ENCODE measurements around the gene ILKAP. TPM values are rescaled to one million over a fixed set of nuclear protein-coding genes. Genes with fewer than 3 reads are reported as not detected.
"Not testable (repeated sequence)": the region's sequence is repeated elsewhere in the genome, so short reads cannot be mapped to it uniquely, and the experiment has no call there.

Gene ILKAP
- total and polyA plus RNA-seq, 2 donors: 22.3 to 67.0 TPM

DNA sequence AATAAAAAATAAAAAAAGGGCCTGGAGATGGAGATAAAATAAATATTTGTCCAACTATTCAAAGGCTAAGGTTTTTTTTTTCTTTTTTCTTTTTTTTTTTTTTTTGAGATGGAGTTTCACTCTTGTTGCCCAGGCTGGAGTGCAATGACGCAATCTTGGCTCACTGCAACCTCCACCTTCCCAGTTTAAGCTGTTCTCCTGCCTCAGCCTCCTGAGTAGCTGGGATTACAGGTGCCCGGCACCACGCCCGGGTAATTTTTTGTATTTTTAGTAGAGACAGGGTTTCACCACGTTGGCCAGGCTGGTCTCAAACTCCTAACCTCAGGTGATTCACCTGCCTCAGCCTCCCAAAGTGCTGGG, 32.4 kb downstream of the ILKAP start:
- not testable (repeated sequence) for H3K27me3 ChIP-seq (ENCODE audit: control insufficient read depth in 2 of 2, insufficient read depth in 1 of 2, low read length in 1 of 2); DNase-seq (ENCODE audit: low read depth in 6 of 9, low spot score in 9 of 9); H3K4me3 ChIP-seq (ENCODE audit: low read length in 2 of 2); H3K27ac ChIP-seq (ENCODE audit: low read depth in 1 of 2, low read length in 1 of 2); H3K4me1 ChIP-seq (ENCODE audit: control insufficient read depth in 2 of 2, insufficient read depth in 2 of 2, low read length in 2 of 2); H3K9me3 ChIP-seq (ENCODE audit: control insufficient read depth in 2 of 2, insufficient read depth in 1 of 2, low read length in 1 of 2)
- H3K36me3 ChIP-seq (ENCODE audit: control insufficient read depth in 2 of 2, insufficient read depth in 2 of 2, low read length in 1 of 2): peaks cover 71 to 82% of the 10 kb centered on the region in 2 donors
- 97% methylated on average over 5 of the region's 5 CpGs for WGBS

DNA sequence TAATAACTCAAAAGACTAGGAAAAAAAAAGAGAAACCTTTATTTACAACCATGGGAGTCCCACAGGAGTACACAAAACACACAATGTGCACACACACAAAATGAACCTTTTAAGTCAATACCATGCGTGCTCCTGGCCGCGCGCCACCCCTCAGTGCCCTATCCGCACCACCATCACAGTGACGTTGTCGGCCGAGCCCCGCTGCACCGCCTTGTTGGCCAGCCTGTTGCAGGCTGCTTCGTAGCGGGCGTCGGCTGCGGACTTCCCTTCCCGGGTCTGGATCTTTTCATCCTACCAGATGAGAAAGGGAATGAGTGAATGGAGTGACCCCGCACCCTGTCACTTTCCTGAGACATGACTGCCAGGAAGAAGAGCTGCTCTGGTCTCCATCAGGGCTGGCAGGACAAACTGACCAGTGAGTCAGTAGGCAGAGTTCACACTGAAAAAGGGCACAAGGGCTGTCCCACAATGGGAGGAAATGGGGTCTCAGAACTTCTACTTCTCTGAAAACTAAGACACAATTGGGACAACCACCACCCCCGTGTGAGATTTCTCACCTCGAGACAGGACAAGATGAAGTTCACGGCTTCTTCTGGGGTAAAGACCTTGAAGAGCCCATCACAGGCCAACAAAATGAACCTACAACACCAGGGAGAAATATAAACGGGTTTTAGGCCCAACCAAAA, 33.0 kb downstream of the ILKAP start:
- Histone ChIP-seq H3K4me3 (ENCODE audit: low read length in 2 of 2) (no peak overlapping the region), H3K27ac (ENCODE audit: low read depth in 1 of 2, low read length in 1 of 2) (no peak overlapping the region), H3K4me1 (ENCODE audit: control insufficient read depth in 2 of 2, insufficient read depth in 2 of 2, low read length in 2 of 2) (peaks cover 0 to 4% of the 10 kb centered on the region in 2 donors), H3K9me3 (ENCODE audit: control insufficient read depth in 2 of 2, insufficient read depth in 1 of 2, low read length in 1 of 2) (no peaks in the 10 kb centered on the region), H3K36me3 (ENCODE audit: control insufficient read depth in 2 of 2, insufficient read depth in 2 of 2, low read length in 1 of 2) (peaks cover 70 to 82% of the 10 kb centered on the region in 2 donors), H3K27me3 (ENCODE audit: control insufficient read depth in 2 of 2, insufficient read depth in 1 of 2, low read length in 1 of 2) (peaks cover 0 to 4% of the 10 kb centered on the region in 2 donors)
- WGBS: 97% methylated on average over 21 of the region's 21 CpGs
- no peak for DNase-seq (ENCODE audit: low read depth in 6 of 9, low spot score in 9 of 9)

DNA sequence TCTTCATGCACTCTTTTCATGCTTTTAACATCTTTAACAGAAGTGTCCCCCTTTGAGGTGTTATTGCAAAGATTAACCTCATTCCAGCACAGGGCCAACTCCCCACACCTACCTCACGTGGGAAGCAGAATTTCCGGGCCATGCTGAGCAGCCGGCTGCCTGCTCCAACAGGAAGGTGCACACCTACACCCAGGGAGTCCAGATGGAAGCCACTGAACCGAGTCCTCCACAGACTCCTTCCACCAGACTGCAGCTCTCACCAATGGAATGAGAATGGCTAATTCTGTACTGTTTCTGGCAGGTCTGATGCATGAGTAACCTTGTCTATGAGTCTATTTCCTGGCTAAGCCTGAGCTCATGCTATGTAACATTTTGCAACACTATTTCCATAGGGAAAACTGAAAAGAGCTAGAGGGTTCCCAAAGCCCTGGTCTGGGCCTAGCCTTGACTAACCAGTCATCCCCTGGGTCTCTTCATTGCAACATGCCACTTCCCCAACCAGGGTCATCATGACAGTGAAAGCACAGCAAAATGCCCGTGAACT, 33.7 kb downstream of the ILKAP start:
- no peak overlapping the region for H3K27ac ChIP-seq (ENCODE audit: low read depth in 1 of 2, low read length in 1 of 2)
- peaks cover 2 to 11% of the 10 kb centered on the region in 2 donors for H3K27me3 ChIP-seq (ENCODE audit: control insufficient read depth in 2 of 2, insufficient read depth in 1 of 2, low read length in 1 of 2)
- peaks cover 64 to 78% of the 10 kb centered on the region in 2 donors for H3K36me3 ChIP-seq (ENCODE audit: control insufficient read depth in 2 of 2, insufficient read depth in 2 of 2, low read length in 1 of 2)
- H3K9me3 ChIP-seq (ENCODE audit: control insufficient read depth in 2 of 2, insufficient read depth in 1 of 2, low read length in 1 of 2): no peaks in the 10 kb centered on the region
- H3K4me1 ChIP-seq (ENCODE audit: control insufficient read depth in 2 of 2, insufficient read depth in 2 of 2, low read length in 2 of 2): peaks cover 0 to 4% of the 10 kb centered on the region in 2 donors
- 95% methylated on average over 5 of the region's 5 CpGs for WGBS
- H3K4me3 ChIP-seq (ENCODE audit: low read length in 2 of 2): no peak overlapping the region
- DNase-seq (ENCODE audit: low read depth in 6 of 9, low spot score in 9 of 9): no peak

DNA sequence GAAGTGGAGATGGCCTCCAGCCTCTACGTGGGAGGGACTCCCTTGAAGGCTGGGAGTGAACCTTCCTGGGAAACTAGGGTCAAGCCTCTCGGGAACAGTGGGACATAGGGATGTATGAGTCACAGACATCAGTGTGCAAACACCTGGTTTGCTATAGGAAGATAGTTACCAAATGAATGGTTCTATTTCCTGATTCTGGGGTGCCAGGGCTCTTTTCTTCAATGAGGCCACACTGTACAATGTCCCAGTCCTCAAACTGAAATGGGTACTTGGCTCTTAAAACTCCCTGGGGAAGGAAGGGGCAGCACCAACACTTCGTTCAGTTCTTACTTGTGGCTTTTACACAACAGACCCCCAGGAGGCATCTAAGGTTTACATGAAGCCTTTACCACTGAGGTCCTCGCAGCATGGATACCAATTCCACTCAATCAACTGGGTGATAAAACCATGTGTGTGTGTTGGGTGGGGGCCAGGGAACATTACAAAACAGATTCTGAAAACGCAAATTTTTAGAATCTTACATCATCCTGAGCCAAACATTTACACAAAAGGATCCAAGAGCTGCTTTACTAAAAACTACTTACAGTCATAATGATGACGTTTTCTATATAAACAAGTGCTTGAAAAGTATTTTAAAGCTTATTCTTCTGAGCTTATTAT, 34.3 kb downstream of the ILKAP start:
- WGBS: 93% methylated on average over 6 of the region's 6 CpGs
- Histone ChIP-seq H3K36me3 (ENCODE audit: control insufficient read depth in 2 of 2, insufficient read depth in 2 of 2, low read length in 1 of 2) (peaks cover 58 to 72% of the 10 kb centered on the region in 2 donors), H3K4me1 (ENCODE audit: control insufficient read depth in 2 of 2, insufficient read depth in 2 of 2, low read length in 2 of 2) (peaks cover 0 to 4% of the 10 kb centered on the region in 2 donors), H3K9me3 (ENCODE audit: control insufficient read depth in 2 of 2, insufficient read depth in 1 of 2, low read length in 1 of 2) (no peaks in the 10 kb centered on the region), H3K4me3 (ENCODE audit: low read length in 2 of 2) (no peak overlapping the region), H3K27ac (ENCODE audit: low read depth in 1 of 2, low read length in 1 of 2) (no peak overlapping the region), H3K27me3 (ENCODE audit: control insufficient read depth in 2 of 2, insufficient read depth in 1 of 2, low read length in 1 of 2) (peaks cover 6 to 17% of the 10 kb centered on the region in 2 donors)
- DNase-seq (ENCODE audit: low read depth in 6 of 9, low spot score in 9 of 9): no peak

DNA sequence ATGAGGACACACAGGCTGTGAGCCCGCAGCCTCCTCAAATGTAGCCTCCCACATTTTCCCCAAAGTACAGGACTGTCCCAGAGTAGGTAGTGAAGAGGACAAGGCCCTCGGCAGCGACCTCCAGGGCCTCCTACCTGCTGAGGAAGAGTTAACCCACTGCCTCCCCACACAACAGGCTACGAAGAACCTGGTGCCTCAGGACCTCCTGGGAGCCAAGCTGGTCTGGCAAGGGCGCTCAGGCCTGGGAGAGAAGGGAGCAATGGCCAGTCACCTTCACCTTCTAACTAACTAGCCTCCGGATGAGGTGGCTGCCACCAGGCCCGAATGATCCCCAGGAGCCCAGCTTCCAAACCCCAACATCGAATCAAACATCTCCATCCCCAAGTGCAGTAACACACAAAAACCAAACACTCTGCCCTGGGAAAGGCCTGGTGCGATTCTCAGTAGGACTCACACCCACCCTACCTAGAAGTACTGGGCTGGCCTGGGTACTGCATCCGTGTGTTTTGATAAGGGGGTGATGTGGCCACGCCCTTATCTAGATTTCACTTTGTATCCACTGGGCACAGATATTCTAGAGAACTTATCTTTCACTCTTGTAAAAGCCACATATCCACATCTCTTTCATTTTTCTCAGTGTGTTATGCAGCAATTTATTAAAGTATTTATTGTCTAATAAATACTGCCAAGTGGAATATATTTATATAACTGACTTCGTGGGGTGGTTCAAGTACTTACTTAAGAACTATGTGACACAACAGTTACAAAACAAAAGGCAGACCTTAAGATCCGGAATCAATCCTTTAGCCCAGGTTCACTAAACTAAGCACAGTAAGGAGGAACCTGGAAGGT, 35.1 kb downstream of the ILKAP start:
- DNase-seq (ENCODE audit: low read depth in 6 of 9, low spot score in 9 of 9): no peak
- H3K9me3 ChIP-seq (ENCODE audit: control insufficient read depth in 2 of 2, insufficient read depth in 1 of 2, low read length in 1 of 2): no peaks in the 10 kb centered on the region
- H3K4me3 ChIP-seq (ENCODE audit: low read length in 2 of 2): no peak overlapping the region
- peaks cover 50 to 64% of the 10 kb centered on the region in 2 donors for H3K36me3 ChIP-seq (ENCODE audit: control insufficient read depth in 2 of 2, insufficient read depth in 2 of 2, low read length in 1 of 2)
- no peak overlapping the region for H3K27ac ChIP-seq (ENCODE audit: low read depth in 1 of 2, low read length in 1 of 2)
- peaks cover 0 to 4% of the 10 kb centered on the region in 2 donors for H3K4me1 ChIP-seq (ENCODE audit: control insufficient read depth in 2 of 2, insufficient read depth in 2 of 2, low read length in 2 of 2)
- WGBS: 97% methylated on average over 13 of the region's 13 CpGs
- H3K27me3 ChIP-seq (ENCODE audit: control insufficient read depth in 2 of 2, insufficient read depth in 1 of 2, low read length in 1 of 2): peaks cover 14 to 23% of the 10 kb centered on the region in 2 donors

DNA sequence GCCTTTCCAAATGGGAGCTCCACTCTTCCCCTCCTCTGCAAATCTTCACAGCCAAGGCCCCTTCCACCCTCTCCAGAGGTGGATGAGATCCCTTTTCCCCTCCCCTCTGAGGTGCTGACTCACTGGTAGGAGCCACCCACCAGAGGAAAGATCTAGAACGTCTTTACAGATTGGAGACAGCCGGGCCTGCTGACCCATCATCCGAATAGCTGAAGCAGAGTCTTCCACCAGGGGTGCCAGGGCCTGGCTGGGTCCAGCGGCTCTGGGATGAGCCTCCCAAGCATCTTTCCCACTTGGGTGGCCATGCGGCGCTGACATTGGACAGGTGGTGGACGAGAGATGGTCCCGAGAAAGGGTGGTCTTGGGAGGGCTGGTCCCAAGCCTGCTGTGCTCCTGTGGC, 35.7 kb downstream of the ILKAP start:
- Histone ChIP-seq H3K36me3 (ENCODE audit: control insufficient read depth in 2 of 2, insufficient read depth in 2 of 2, low read length in 1 of 2) (peaks cover 44 to 58% of the 10 kb centered on the region in 2 donors), H3K4me1 (ENCODE audit: control insufficient read depth in 2 of 2, insufficient read depth in 2 of 2, low read length in 2 of 2) (peaks cover 0 to 4% of the 10 kb centered on the region in 2 donors), H3K4me3 (ENCODE audit: low read length in 2 of 2) (no peak overlapping the region), H3K27ac (ENCODE audit: low read depth in 1 of 2, low read length in 1 of 2) (no peak overlapping the region), H3K9me3 (ENCODE audit: control insufficient read depth in 2 of 2, insufficient read depth in 1 of 2, low read length in 1 of 2) (no peaks in the 10 kb centered on the region), H3K27me3 (ENCODE audit: control insufficient read depth in 2 of 2, insufficient read depth in 1 of 2, low read length in 1 of 2) (peaks cover 20 to 29% of the 10 kb centered on the region in 2 donors)
- DNase-seq (ENCODE audit: low read depth in 6 of 9, low spot score in 9 of 9): no peak
- WGBS: 93% methylated on average over 8 of the region's 8 CpGs

DNA sequence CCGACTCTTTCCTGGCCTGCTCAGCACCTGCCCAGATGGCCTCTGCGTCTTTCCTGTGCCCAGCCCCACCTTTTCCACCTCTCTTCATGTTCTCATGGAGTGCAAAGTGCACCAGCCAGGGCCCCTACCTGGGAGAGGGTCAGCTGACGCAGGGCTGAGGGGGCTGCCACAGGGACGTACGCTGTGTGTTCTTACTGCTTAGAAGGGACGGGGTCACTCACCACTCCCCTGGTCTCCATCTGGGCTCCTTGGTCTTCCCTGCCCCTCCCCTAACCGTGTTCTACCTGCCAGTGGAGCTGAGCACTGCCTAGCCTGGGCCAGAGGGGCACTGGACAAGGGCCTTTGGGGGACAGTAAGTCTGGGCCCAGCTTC, 36.2 kb downstream of the ILKAP start:
- Histone ChIP-seq H3K36me3 (ENCODE audit: control insufficient read depth in 2 of 2, insufficient read depth in 2 of 2, low read length in 1 of 2) (peaks cover 39 to 53% of the 10 kb centered on the region in 2 donors), H3K9me3 (ENCODE audit: control insufficient read depth in 2 of 2, insufficient read depth in 1 of 2, low read length in 1 of 2) (no peaks in the 10 kb centered on the region), H3K4me3 (ENCODE audit: low read length in 2 of 2) (no peak overlapping the region), H3K4me1 (ENCODE audit: control insufficient read depth in 2 of 2, insufficient read depth in 2 of 2, low read length in 2 of 2) (peaks cover 0 to 4% of the 10 kb centered on the region in 2 donors), H3K27ac (ENCODE audit: low read depth in 1 of 2, low read length in 1 of 2) (no peak overlapping the region), H3K27me3 (ENCODE audit: control insufficient read depth in 2 of 2, insufficient read depth in 1 of 2, low read length in 1 of 2) (peaks cover 25 to 34% of the 10 kb centered on the region in 2 donors)
- DNase-seq (ENCODE audit: low read depth in 6 of 9, low spot score in 9 of 9): no peak
- WGBS: 96% methylated on average over 7 of the region's 7 CpGs

DNA sequence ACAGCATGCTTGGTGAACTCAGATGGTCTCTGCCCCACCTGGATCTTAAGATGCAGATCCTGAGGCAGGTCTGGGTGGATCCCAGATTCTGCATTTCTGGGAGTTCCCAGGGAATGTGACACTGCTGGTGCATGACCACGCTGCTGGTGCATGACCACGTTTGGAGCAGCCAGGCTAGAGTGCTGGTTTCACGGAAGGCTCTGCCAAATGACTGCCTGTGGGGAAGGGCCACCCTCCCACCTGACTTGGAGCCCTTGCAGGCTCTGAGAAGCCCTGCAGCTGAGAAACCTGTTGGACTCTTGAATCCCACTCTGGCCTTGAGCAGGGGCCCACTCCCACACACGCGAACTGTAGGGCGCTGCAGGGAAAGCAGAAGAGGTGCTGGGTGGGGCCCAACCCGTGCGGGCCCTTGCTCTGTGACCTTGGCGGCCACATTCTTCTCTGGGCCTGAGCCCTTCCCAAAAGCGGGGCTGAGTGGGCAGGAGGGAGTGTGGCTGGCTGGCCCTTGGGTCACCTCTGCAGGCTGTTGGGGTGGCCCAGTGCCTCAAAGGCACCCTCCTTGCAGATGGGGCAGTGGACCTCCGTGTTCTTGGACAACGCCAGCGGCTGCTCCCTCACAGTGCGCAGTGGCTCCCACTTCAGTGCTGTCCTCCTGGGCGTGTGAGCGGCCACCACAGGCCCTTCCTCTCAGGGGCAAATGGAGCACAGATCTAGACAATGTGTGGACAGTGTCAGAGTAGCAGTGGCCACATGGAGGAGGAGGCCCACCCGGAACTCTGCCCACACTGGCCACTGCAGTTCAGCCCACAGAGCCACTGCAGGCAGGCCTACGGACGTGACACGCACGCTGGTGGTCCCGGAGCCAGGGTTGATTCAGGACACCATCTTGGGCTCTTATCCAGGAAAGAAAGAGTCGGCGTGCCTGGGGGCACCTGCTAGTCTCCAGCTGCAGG, 36.8 kb downstream of the ILKAP start:
- peaks cover 35 to 47% of the 10 kb centered on the region in 2 donors for H3K36me3 ChIP-seq (ENCODE audit: control insufficient read depth in 2 of 2, insufficient read depth in 2 of 2, low read length in 1 of 2)
- WGBS: 95% methylated on average over 24 of the region's 24 CpGs
- H3K4me3 ChIP-seq (ENCODE audit: low read length in 2 of 2): no peak overlapping the region
- H3K9me3 ChIP-seq (ENCODE audit: control insufficient read depth in 2 of 2, insufficient read depth in 1 of 2, low read length in 1 of 2): no peaks in the 10 kb centered on the region
- DNase-seq (ENCODE audit: low read depth in 6 of 9, low spot score in 9 of 9): no peak
- no peak overlapping the region for H3K27ac ChIP-seq (ENCODE audit: low read depth in 1 of 2, low read length in 1 of 2)
- H3K4me1 ChIP-seq (ENCODE audit: control insufficient read depth in 2 of 2, insufficient read depth in 2 of 2, low read length in 2 of 2): peaks cover 0 to 4% of the 10 kb centered on the region in 2 donors
- peaks cover 30 to 40% of the 10 kb centered on the region in 2 donors for H3K27me3 ChIP-seq (ENCODE audit: control insufficient read depth in 2 of 2, insufficient read depth in 1 of 2, low read length in 1 of 2)

Measured in thymus (tissue), 11 donors.